HepG2 (cell line): Measurements from ENCODE around the gene ACOX3. TPM values are rescaled to one million over a fixed set of nuclear protein-coding genes. Genes with fewer than 3 reads are reported as not detected.
"Not testable (repeated sequence)": the region's sequence is repeated elsewhere in the genome, so short reads cannot be mapped to it uniquely, and the experiment has no call there.

Experiments used
- ATAC-seq: fragments of 200-7000 bp; cut with Tn5 transposase; 3 replicates; pipeline ENCODE4 v1.9.1; 2020; ENCODE audit warnings: mild to moderate bottlenecking, moderate library complexity
- BruUV-seq: library from RNA; stranded (reverse); fragments of 400-500 nt; replicated peaks from 2 replicates; lab custom pipeline; 2021; lab: Mats Ljungman, UMichigan
- CTCF ChIA-PET: fragments of 300-600 bp; formaldehyde crosslinking; extraction: SDS; loops from one replicate; lab custom pipeline; 2021; ENCODE audit warnings: low total read pairs, inconsistent platforms, low intra/inter-chr PET ratio; lab: Yijun Ruan, JAX
- POLR2A ChIA-PET: fragments of 350-600 bp; sonication (Branson Sonifier 250); formaldehyde crosslinking; loops from one replicate; lab custom pipeline; 2020; ENCODE audit warnings: antibody characterized with exemption, inconsistent platforms; lab: Yijun Ruan, JAX
- DNase-seq: peaks from one replicate; pipeline ENCODE4 v3.0.0-alpha.2; 2015; ENCODE audit warnings: low spot score
- FAIRE-seq: peaks from 3 replicates; lab custom pipeline; 2011; peaks lifted over from hg19 to GRCh38; lab: Jason Lieb, UNC
- H2AFZ ChIP-seq: one replicate; pipeline ENCODE4 v1.6.1; 2011; ENCODE audit warnings: low read length, inconsistent platforms
- H3K27ac ChIP-seq: fragments of 300-600 bp; 3 replicates; pipeline ENCODE4 v1.8.0; 2011; ENCODE audit warnings: mixed run types, mild to moderate bottlenecking, mixed read lengths, low read length, inconsistent platforms; ENCODE audit not compliant: insufficient read depth; ENCODE audit errors: extremely low read length
- H3K27me3 ChIP-seq, 2 experiments: fragments of 200-600 bp in 1 of 2; 2 replicates in 1 of 2; 3 replicates in 1 of 2; pipeline versions ENCODE4 v1.6.0 to v1.8.0; 2011; ENCODE audit warnings: low read length in 2 of 2, mild to moderate bottlenecking in 2 of 2, moderate library complexity in 2 of 2, inconsistent platforms in 1 of 2; ENCODE audit not compliant: insufficient read depth in 2 of 2, control insufficient read depth in 1 of 2
- H3K36me3 ChIP-seq, 2 experiments: fragments of 200-600 bp in 1 of 2; replicated peaks in 1 of 2; 2 replicates in 1 of 2; 3 replicates in 1 of 2; pipeline versions ENCODE4 v1.5.1 to v1.8.0; 2011; ENCODE audit warnings: low read length in 2 of 2, inconsistent platforms in 1 of 2; ENCODE audit not compliant: insufficient read depth in 2 of 2, control insufficient read depth in 1 of 2
- H3K4me1 ChIP-seq: 2 replicates; pipeline ENCODE4 v1.5.1; 2012; ENCODE audit warnings: low read length, inconsistent platforms; ENCODE audit not compliant: insufficient read depth
- H3K4me2 ChIP-seq: 2 replicates; pipeline ENCODE4 v1.6.0; 2011; ENCODE audit warnings: low read depth, low read length, inconsistent platforms
- H3K4me3 ChIP-seq, 3 experiments: fragments of 200-600 bp in 1 of 3; sonication (generic), shearing (Covaris generic) in 1 of 3; replicated peaks in 1 of 3; 2 replicates each; pipeline ENCODE4 v1.5.1; 2011 to 2016; ENCODE audit warnings: low read length in 3 of 3, inconsistent platforms in 2 of 3, low read depth in 2 of 3, mild to moderate bottlenecking in 2 of 3, control low read depth in 1 of 3, mixed read lengths in 1 of 3; ENCODE audit not compliant: insufficient read depth in 1 of 3
- H3K79me2 ChIP-seq: one replicate; pipeline ENCODE4 v1.6.1; 2011; ENCODE audit warnings: low read length, inconsistent platforms; ENCODE audit not compliant: insufficient read depth
- H3K9ac ChIP-seq: 2 replicates; pipeline ENCODE4 v1.6.0; 2011; ENCODE audit warnings: mild to moderate bottlenecking, low read depth, low read length, inconsistent platforms; ENCODE audit not compliant: insufficient read depth
- H3K9me3 ChIP-seq: 2 replicates; pipeline ENCODE4 v1.5.1; 2012; ENCODE audit warnings: mild to moderate bottlenecking, low read length
- H4K20me1 ChIP-seq: 2 replicates; pipeline ENCODE4 v1.6.0; 2011; ENCODE audit warnings: inconsistent platforms, mild to moderate bottlenecking, low read length, moderate library complexity; ENCODE audit not compliant: insufficient read depth
- GZF1 ChIP-seq: sonication (generic); formaldehyde crosslinking; IDR thresholded peaks from 2 replicates; pipeline ENCODE4 v1.5.1; 2020; ENCODE audit warnings: mild to moderate bottlenecking, missing genetic modification reagents
- HNF4A ChIP-seq: sonication (generic); formaldehyde crosslinking; IDR thresholded peaks from 2 replicates; pipeline ENCODE4 v1.4.0; 2020; ENCODE audit warnings: missing genetic modification reagents
- WGBS: methylation state at CpG from one replicate; pipeline ENCODE4 v1.1.6; 2017; ENCODE audit warnings: low lambda C conversion rate; 5-methylcytosine and 5-hydroxymethylcytosine counted together
- in situ Hi-C: cut with HindIII; loops from 2 replicates; pipeline ENCODE4 v1.10.0; 2017; ENCODE audit warnings: low pct_unique_long_range_greater_than_20kb; ENCODE audit not compliant: extremely low pct_ligation_motif_present
- intact Hi-C: fragments of 100-400 bp; cut with micrococcal nuclease; formaldehyde crosslinking; loops from one replicate; pipeline ENCODE4 v1.10.0; 2022; ENCODE audit not compliant: unreplicated experiment
- polyA plus RNA-seq, 8 experiments: library from polyadenylated mRNA; depleted of rRNA in 3 of 8; stranded (reverse) in 7 of 8; unstranded in 1 of 8; fragments of >200 nt; fragmentation: Illumina TruSeq in 4 of 8; extraction: Trizol in 4 of 8; gene quantifications; 2 replicates each; pipeline versions ENCODE4 v1.2.1 to v1.2.3, GENCODE V29; 2011 to 2016; ENCODE audit warnings: low read depth in 4 of 8, missing spikeins in 1 of 8, mixed read lengths in 1 of 8; ENCODE audit not compliant: insufficient read depth in 1 of 8
- total RNA-seq, 5 experiments: library from RNA; depleted of rRNA; stranded (reverse); fragments of >200 nt; fragmentation: Illumina TruSeq; extraction: Trizol; gene quantifications; 2 replicates each; pipeline ENCODE4 v1.2.3, GENCODE V29; 2016; ENCODE audit warnings: low read depth in 1 of 5

ACOX3 gene
- total and polyA plus RNA-seq, 2 of the 13 experiments (the other 11 are each of a cell fraction or from before 2014, with no cell fraction given) = 4.2 to 17.8 TPM

DNA sequence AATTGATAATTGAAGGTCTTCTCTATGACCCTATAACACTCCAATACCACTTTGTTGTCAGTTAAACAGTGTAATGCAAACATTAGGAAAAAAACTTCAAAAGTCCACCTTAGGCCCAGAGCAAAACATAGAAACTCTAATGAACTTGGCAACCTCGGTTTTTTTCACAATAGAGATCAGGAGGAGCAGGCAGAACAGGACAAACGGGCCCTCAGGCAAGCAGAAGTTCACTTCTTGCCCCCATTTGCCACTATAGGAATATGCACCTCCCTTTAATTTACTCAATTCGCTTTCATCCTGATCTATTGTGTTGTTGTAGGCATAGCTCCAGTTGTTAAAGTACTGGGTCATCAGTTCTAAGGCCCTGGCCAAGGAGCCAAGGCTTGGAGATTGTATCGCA is 18.2 kb downstream of the ACOX3 start:
- TF ChIP-seq GZF1 (CRISPR knock-in tag) (no peak), HNF4A (no peak)
- ATAC-seq = no peak; the same call in 2 of the 3 replicates
- Histone ChIP-seq H3K4me2 (no peak overlapping the region), H3K9ac (no peak overlapping the region), H3K36me3 (no peaks in the 10 kb centered on the region), H2AFZ (no peak overlapping the region), H4K20me1 (no peaks in the 10 kb centered on the region), H3K9me3 (no peaks in the 10 kb centered on the region), H3K4me1 (peaks cover 17% of the 10 kb centered on the region; the same call in 1 of the 2 replicates), H3K27ac (no peak overlapping the region), H3K27me3 (no peaks in the 10 kb centered on the region), H3K79me2 (no peaks in the 10 kb centered on the region), H3K4me3 (no peak overlapping the region)
- ChIA-PET POLR2A (interaction anchor here (0.8 kb wide), 1 partner anchor 12 kb away, joined by 3 read pairs; no protein-coding TSS in a partner anchor), CTCF (no interaction called here)
- in situ Hi-C loops = no loop called here
- FAIRE-seq = no peak
- DNase-seq = no peak
- intact Hi-C loops = no loop called here
- WGBS = 54% methylated on average over 4 of the region's 4 CpGs
- no TSS peak for BruUV-seq

DNA sequence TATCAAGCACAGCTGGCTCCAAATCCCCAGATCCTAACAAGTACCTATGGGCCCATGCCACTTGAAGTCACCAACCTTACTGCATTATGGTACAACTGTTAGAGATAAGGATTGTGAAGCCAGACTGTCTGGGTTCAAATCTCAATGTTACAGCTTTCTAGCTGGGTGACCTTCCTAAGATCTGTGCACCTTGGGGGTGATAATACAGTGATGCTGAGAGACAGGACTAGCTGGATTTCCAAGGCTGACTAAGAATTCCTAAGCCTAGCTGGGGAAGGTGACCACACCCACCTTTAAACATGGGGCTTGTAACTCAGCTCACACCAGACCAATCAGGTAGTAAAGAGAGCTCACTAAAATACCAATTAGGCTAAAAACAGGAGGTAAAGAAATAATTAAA is 20.4 kb downstream of the ACOX3 start:
- FAIRE-seq, CTCF ChIA-PET, POLR2A ChIA-PET, H3K9me3 ChIP-seq, H3K4me3 ChIP-seq, H2AFZ ChIP-seq, H3K36me3 ChIP-seq, H3K79me2 ChIP-seq, H3K4me2 ChIP-seq, H3K9ac ChIP-seq, BruUV-seq, H4K20me1 ChIP-seq, H3K27me3 ChIP-seq, DNase-seq, in situ Hi-C loops, ATAC-seq, H3K27ac ChIP-seq, intact Hi-C loops: not testable (repeated sequence)
- H3K4me1 ChIP-seq = 0 out of 2 replicates have a peak, but pooled peaks cover 12% of the 10 kb centered on the region
